Stimulated activated CD4-positive, alpha-beta T cell treated with anti-CD3 and anti-CD28 coated beads, Interleukin-12 subunit alpha, Interleukin-12 subunit beta, amount 100 ng/mL, for 48 hours (primary cell): Measurements from ENCODE around the gene KIF24.
"Not testable (repeated sequence)": the region's sequence is repeated elsewhere in the genome, so short reads cannot be mapped to it uniquely, and the experiment has no call there.

Source experiments
- DNase-seq, 3 donors: peaks; one replicate each; pipeline ENCODE4 v3.0.0-alpha.2; 2020; ENCODE audit warnings: low read depth in 2 of 3, low spot score in 1 of 3

KIF24 gene

DNA sequence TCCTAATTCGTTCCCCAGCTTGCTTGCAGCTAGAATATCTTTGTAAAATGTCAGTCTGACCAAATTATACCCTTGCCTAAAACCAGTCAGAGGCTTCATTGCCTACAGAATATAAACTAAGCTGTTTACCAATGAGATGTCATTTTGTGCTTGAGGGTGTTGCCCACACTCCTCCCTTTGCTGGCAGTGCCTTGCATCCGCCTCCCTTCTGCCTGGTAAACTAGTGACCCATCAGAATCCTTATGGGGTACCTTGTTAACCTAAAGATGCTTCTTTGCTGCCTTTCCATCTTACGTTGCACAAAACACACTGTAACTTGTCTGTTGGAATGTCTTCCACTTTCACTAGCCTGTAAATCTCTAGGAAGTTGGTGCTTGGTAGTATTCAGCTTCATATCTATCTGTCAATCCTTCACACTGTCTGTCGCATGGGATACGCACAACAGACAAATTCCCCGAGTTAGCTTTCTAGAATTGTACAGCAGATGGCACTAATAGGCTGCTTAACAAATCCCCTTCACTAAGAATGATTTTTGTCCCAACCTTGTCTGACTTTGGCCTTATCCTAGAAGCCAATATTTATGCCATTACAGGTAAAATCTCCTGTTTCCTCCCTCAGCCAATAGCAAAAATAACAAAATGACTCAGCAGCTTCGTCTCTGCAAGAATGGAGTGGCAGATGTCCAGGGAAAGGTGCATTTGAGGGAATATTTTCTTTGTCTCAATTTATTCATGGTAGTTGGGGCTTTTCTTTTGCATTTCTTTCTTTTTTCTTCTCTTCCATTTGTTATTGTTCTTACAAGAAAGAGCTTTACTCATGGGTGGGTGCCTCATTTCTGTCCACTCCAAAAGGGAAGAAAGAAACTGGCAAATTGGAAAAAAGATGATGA lies 3.3 kb upstream of the KIF24 start:
- no peak for DNase-seq

DNA sequence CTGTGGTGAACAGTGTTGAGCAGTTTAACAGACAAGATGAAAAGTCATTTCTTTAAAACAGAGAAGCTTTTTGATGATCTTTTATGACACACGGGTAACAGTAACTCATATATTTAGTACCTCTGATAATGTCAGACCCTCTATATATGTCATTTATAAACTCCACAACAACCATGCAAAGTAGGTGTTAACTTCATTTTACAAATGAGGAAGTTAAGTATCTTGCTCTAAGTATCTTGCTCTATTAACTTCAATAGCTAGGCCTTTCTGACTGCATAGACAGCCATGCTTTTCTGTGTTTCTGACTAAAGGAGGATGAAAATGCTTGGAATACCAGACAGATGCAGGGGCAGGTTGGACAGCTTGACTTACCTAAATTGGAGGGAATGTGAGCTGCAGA lies 2.1 kb upstream of the KIF24 start:
- no peak for DNase-seq

DNA sequence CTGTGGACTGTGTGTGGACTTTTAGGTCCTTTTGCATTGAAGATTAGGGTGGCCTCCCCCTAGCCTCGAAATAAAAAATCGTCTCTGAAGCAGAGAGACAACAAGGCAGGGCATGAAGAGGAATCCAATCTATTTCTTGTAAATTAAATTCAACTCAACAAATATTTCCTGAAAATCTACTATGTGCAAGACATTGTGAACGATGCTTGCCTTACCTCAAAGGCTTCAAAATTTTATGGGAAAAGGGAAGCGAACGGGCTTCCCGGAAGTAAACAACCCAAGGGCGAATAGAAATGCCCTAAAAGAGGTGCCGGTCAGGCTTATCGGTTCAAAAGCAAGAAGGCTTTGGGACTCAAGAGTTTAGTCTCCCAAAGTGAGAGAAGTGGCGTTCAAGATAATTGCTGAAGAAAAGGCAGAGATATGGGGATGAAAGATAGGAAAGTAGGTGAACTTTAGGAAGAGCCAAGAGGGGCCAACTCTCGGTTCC lies 525 bp downstream of the KIF24 start:
- DNase-seq = peak in 1 of 3 donors; percentile 24

DNA sequence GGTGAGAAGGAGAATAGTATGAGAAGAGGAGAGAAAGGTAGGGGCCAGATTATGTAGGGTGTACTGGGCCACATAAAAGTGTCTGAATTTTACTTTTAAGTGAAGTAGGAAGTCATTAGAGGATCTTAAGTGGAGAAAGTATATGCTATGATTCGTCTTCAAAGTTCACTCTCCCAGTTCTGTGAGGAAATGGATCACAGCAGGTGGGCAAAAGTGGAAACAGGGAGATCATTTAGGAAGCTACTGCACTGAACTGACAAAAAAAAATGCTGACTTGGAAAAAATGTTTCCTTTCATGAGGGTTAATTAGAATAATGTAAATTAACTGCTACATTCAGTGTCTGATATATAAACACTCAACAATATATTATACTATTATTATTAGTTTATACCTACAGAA lies 2.4 kb downstream of the KIF24 start:
- no peak for DNase-seq

DNA sequence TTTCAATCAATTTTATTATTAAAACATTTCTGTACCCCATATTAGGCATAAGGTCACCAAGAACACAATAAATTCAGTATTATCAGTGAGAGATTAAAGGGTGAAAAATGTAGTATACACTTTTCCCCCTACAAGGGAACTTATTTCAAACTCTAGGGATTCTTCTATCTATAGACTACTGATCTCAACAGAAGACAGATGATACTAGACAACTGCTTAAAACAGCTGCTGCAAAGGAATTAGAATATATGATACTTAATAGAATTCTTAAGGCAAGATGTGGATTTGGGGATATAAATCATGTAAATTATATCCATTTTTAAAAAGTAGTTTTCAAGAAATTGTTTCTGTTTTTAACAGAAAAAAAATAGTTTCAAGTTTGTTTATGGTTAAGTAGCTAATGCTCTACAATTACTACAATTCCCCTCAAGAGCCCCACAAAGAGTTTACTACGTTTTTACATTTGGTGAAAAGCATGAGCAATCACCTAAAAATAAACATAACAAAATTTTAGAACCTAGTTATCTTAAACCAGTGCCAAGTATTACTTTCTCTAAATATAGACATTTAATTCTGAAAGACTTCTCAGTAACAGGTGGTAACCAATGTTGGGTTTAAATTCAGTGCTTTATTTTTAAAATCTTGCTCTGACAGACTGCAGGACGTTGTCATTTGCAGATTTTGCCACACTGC lies 6.0 kb downstream of the KIF24 start:
- DNase-seq = no peak

DNA sequence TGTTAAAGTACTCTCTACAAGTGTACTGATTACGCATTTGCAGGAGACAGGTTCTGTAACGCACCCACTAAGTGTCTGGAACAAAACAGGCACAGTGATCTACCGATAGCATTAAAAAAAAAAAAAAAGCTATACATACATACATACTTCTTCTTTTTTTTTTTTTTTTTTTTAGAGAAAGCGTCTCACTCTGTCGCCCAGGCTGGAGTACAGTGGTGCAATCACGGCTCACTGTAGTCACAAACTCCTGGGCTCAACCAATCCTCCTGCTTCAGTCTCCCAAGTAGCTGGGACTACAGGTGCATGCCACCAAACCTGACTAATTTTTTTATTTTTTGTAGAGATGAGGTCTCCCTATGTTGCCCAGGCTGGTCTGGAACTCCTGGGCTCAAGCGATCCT lies 7.6 kb downstream of the KIF24 start:
- no peak for DNase-seq

DNA sequence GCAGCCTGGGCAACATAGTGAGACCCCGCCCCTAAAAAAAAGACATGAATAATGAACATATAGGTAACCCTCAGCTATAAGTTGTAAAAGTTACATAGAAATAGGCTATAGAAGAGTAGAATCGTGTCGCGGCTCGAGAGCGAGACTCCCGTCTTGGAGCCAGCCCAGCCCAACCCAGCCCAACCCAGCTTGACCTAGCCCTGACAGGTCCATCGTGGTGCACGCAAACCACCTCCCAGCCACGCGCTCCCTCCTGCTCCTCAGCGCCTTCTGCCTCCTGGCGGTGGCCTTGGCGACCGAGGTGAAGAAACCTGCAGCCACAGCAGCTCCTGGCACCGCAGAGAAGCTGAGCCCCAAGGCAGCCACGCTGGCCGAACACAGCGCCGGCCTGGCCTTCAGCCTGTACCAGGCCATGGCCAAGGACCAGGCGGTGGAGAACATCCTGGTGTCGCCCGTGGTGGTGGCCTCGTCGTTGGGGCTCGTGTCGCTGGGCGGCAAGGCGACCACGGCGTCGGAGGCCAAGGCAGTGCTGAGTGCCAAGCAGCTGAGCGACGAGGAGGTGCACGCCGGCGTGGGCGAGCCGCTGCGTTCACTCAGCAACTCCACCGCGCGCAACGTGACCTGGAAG lies 10.8 kb downstream of the KIF24 start:
- no peak for DNase-seq

DNA sequence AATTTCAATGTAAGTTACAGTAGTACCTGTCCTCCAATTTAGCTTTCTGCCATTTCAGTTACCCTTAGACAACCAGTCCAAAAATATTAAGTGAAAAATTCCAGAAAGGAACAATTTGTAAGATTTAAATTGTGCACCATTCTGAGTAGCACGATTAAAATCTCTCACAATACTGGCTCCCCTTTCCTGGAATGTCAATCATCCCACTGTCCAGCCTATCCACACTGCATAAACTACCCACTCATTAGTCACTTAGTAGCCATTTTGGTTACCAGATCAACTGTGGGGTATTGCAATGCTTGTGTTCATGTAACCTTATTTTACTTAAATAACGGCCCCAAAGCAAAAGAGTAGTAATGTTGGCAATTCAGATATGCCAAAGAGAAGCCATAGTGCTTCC lies 11.6 kb downstream of the KIF24 start:
- DNase-seq = no peak

DNA sequence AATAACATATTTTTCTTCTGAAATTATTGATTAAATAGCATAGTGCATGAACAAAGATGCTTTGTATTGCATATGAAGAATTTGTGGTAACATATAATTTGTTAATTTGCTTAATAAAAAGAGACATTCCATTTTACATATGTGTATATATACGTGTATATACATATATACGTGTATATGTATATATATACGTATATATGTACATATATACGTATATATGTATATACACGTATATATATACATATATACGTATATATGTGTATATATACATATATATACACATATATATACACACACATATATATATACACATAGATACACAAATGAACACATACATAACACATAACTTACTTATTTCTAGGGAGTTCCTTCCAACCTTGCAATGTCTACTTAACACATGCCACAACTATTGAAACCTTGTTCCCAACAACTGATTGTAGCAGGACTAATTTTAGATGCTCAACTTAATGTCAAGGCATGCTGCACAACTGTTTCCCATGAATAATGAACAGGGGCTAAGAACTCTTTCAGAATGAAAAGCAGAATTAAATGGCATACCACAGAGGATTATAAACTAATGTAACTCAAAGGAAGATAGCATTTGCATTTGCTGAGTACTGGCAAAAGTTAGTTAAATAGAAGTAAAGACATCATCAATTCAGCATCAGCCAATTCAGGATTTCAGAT lies 17.4 kb downstream of the KIF24 start:
- no peak for DNase-seq

DNA sequence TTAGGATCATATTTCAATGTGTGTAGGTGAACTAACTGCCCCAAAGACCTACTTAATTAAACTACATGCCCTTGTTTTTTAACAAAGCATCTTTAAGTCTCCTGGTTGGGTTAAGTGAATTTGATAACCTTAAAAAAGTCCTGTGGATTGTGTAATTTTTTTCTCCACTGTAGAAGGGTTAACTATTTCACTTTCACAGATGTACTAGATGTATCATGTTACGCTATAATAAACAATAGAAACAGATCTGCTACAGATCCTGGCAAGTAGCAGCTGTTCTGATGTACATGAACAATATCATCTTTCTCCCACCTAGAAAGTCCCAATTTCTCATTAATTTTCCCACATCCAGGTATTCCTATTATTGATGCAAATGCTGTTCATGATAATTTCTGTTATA lies 18.9 kb downstream of the KIF24 start:
- DNase-seq = no peak

DNA sequence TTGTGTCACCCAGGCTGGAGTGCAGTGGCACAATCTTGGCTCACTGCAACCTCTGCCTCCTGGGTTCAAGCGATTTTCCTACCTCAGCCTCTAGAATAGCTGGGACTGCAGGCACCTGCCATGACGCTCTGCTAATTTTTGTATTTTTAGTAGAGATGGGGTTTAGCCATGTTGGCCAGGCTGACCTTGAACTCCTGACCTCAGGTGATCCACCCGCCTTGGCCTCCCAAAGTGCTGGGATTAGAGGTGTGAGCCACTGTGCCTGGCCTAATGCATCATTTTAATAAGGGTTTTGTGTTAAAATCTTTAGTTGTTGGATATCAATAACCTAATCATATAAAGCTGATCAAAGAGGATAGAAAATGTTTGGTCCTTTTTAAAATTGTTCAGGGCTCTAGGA lies 20.8 kb downstream of the KIF24 start:
- not testable (repeated sequence) for DNase-seq

DNA sequence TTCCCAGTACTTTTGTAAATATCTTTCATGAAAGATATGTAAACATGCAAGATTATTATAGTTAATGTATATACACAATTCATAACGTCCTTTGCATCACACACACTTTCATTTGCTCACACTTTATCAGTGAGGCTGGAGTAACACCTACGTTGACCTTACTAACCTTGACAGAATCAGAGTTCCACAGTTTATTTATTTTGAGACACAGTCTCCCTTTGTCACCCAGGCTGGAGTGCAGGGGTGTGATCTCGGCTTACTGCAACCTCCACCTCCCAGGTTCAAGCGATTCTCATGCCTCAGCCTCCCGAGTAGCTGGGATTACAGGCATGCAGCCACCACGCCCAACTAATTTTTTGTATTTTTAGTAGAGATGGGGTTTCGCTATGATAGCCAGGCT lies 28.0 kb downstream of the KIF24 start:
- not testable (repeated sequence) for DNase-seq

DNA sequence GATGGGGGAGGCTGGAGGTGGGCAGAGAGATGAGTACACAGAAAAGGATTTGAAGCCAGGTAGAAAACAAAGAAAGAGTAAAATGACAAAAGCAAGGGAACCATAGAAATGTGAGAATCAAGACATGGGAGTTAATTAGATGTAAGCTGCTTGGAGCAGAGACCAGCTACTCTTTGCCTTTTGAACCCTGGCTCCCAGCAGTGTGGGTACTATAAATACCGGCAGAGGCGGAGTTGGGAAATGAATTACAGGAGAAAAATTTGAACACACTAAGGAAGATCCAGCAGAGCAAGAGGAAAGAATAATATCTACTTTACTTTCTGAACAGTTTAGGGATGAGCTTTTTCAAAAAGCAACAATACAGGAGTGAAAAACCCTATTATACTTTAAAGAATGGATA lies 36.5 kb downstream of the KIF24 start:
- no peak for DNase-seq

DNA sequence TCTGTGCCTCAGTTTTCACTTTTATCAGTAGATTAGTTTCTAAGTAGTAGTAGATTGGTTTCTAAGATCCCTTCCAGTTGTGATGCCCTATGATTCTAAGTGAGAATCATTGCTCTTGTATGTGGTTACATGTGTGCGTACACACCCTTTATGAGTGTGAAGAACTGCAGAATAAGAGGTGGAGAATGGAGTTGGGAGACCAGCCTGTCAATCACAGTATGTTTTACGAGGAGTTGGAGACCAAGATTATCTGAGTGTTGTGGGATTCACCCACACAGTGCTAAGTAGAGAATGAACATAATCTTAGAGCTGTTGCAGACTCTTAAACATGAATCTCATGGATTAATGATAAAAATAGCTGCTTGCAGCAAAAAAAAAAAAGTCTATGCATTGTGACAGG lies 37.6 kb downstream of the KIF24 start:
- no peak for DNase-seq

DNA sequence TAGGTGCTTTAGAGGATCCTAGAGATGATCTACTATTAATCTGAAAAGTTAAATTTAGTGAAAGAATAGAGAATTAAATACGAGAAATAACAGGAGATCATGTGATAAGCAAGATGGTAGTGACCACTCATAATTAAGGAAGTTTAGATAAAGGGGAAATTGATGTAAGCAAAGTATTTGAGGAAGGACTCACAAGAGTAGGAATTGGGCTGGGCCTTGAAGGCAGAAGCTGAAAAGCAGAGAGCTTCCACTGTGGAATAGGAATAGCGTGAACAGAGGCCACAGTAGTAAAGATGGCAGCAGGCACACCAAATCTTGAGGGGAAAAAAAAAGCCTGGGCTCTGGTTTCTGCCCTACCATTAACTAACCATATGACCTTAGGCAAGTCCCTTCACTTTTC lies 38.0 kb downstream of the KIF24 start:
- DNase-seq = no peak

DNA sequence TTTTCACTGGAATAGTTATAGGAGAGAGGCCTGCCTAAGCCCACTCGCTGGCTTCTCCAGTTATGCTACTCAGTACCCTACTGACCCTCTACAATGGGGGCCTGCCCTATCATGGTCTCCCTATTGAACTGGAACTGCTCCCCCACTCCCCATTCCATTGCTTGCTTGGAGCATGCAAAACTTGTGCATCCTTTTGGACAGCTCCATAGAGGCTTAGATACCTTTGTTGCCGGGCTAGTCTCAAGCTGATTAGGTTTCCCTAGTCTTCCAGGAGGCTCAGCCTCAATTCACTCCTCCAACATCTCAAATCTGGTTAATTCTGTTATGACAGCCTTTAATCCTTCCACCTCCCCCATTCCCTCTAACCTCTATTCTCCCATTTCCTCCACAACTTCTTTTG lies 39.9 kb downstream of the KIF24 start:
- no peak for DNase-seq

DNA sequence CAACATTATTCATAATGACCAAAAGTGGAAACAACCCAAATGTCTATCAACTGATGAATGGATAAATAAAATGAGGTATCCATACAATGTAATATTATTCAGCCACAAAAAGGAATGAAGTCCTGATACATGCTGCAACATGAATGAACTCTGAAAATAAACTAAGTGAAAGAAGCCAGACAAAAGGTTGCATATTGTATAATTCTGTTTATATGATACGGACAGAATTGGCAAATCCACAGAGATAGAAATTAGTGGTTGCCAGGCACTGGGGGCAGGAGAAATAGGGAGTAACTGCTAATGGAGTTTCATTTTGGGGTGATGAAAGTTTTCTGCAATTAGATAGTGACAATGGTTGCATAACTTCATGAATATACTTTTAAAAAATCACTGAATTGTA lies 47.0 kb downstream of the KIF24 start:
- DNase-seq = no peak

DNA sequence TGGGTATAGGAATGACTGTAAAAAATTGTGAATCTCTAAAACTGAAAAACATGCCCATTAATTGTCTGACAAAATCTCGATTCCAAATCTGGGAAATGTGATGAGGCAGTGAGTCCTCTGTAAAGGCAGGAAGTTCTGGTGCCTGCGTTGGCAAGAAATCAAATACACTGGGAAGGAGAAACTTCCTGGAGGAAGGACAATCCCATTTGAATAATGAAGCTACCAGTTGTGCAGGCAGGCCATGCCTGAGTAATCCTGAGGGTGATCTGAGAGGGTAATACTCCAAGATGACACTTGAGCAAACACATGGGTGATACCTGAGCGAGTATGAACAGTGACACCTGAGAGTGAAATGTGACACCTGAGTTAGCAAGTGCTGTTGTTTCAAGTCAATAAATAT lies 49.7 kb downstream of the KIF24 start:
- no peak for DNase-seq
